GM10248 (cell line): ENCODE data around the gene FER.
"Not testable (repeated sequence)": the region's sequence is repeated elsewhere in the genome, so short reads cannot be mapped to it uniquely, and the experiment has no call there.

ENCODE experiments used
- CTCF ChIA-PET: fragments of 300-600 bp; sonication (Branson Sonifier 250); formaldehyde crosslinking; extraction: SDS; loops from one replicate; lab custom pipeline; 2021; ENCODE audit warnings: antibody characterized with exemption; lab: Yijun Ruan, JAX
- POLR2A ChIA-PET: fragments of 350-650 bp; sonication (Branson Sonifier 250); formaldehyde crosslinking; extraction: SDS; loops from one replicate; lab custom pipeline; 2020; ENCODE audit warnings: antibody characterized with exemption; lab: Yijun Ruan, JAX
- DNase-seq: peaks from one replicate; pipeline ENCODE4 v3.0.0; 2012; ENCODE audit errors: extremely low spot score
- CTCF ChIP-seq: IDR thresholded peaks from 2 replicates; pipeline ENCODE4 v1.5.1; 2012; ENCODE audit warnings: mild to moderate bottlenecking, low read depth; ENCODE audit errors: extremely low read depth, missing control alignments, control extremely low read depth

FER gene

DNA sequence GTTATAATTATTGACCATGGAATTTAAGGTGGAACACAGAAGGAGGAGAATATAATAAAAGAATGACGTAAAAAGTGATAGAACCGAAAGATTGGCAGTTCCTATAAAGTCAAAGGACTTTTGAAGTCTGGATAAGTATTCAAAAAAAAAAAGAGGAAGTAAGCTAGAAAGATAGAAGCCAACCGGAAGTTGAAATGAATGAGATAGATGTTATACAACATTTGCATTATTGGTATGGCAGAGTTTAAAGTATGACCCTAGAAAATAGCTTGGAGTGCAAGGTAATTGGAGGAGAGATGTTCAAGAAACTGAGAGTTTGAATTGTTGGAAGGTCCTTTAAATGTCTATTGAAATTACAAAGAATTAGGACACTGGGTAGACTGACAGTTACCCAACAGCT, 293.6 kb downstream of the FER start:
- CTCF ChIA-PET = no interaction called here
- no peak for TF ChIP-seq CTCF
- POLR2A ChIA-PET = no interaction called here
- DNase-seq = peak; percentile 3

- CTCF ChIA-PET = interaction anchor here (1.0 to 1.2 kb wide), 2 partner anchors 11 to 12 kb away, joined by 3 to 4 read pairs; no protein-coding TSS in a partner anchor
- TF ChIP-seq CTCF = no peak
- POLR2A ChIA-PET = no interaction called here
- DNase-seq = no peak
Measured at GRCh38 chr5:109045710-109046109, 298.0 kb downstream of the FER start.

GRCh38 chr5:109049565-109049964, 301.9 kb downstream of the FER start:
- CTCF ChIA-PET = interaction anchor here (0.7 to 1.5 kb wide), 3 partner anchors 9 to 1799 kb away, joined by 3 read pairs; no protein-coding TSS in a partner anchor
- POLR2A ChIA-PET = no interaction called here

GRCh38 chr5:109050321-109050720, 302.6 kb downstream of the FER start:
- POLR2A ChIA-PET, CTCF ChIA-PET, DNase-seq: not testable (repeated sequence)

More at GRCh38 chr5:109049565-109049964, 301.9 kb downstream of the FER start:
- DNase-seq = no peak
- no peak for TF ChIP-seq CTCF

GRCh38 chr5:109052216-109052615, 304.5 kb downstream of the FER start:
- POLR2A ChIA-PET, DNase-seq, CTCF ChIA-PET: not testable (repeated sequence)

DNA sequence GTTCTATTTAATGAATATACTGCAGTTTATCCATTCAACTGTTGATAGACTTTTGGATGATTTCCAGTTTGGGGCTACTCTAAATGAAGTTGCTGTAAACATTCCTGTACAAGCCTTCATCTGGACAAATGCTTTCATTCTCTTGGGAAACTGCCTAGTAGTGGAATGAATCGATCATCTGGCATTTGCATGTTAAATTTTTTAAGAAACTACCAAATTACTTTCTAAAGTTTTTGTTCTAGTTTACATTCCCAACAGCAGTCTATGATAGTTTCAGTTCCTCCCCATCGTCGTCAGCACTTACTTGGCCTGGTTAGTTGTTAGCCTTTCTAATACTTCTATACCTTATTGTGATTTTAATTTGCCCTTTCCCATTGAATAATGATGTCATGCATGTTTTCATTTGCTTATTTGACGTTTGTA, 306.3 kb downstream of the FER start:
- ChIA-PET POLR2A (no interaction called here), CTCF (no interaction called here)
- TF ChIP-seq CTCF = no peak
- DNase-seq = peak; percentile 13

- CTCF ChIA-PET = no interaction called here
- TF ChIP-seq CTCF = no peak
- POLR2A ChIA-PET = no interaction called here
- no peak for DNase-seq
Measured at GRCh38 chr5:109060378-109061025, 312.8 kb downstream of the FER start.
